DMS79 (cell line): Measurements from ENCODE around the gene BRPF1.

ENCODE experiments used
- DNase-seq: peaks from one replicate; lab custom pipeline; 2025; lab: John Stamatoyannopoulos, UW

BRPF1 gene

DNA sequence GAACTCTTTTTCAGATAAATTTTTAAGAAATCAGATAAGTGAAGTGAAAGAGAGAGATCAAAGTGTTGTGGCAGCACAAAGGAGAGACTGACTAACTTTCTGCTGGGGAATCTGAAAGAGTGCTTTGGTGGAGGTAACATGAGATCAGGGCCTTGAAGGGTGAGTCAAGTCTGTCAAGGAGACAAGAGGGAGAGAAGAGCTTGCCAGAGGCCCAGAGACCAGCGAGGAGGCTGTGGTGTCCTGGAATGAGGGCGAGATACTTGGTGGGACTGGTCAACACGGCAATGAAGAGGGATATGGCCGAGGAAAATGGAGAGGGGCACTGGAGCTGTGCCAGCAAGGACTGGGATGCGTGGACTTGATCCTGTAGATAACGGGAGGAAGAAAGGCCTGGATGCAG, 56.2 kb downstream of the BRPF1 start:
- DNase-seq = no peak

DNA sequence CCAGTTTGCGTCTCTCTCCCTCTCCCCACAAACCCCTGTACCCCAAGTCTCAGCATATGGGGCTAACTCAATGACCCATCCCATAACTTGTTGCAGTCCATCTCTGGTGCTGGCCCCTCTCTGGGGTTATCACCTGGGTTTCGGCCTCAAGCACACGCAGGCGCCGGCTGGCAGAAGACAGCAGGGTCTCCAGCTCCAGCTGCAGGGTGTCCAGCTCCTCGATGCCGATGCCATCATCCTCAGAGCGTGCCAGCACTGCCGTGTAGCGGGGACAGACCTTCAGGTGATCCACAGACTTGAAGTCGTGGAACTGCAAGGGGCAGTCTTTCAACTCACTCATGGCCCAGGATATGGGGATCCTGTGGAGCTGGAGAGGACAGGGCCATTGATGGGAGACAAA, 59.6 kb downstream of the BRPF1 start:
- no peak for DNase-seq

DNA sequence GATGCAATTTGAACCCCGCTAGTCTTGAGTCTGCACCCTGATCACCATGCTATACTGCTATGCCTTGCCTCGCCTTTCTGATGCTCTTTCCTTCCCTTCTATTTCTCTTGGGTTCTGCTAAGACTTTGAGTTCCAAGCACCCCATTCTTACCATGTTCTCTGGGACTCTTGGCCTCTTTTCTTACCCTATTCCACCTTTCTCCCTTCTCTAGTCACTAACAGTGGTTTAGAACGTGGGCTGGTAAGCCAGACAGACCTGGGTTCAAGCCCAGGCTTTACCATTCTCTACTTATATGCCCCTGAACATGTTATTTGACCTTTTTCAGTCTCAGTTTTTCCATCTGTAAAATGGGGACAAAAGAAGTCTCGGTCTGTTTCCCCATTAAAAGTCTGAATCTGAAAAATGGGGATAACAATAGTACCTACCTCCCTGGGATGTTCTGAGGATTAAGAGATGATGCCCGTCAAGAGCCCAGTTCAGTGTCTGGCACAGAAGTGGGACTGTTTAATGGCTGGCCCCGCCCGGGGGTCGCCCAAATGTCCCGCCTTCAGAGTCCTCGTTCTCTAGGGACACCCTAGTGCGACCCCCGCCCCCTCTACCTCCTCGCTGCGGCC, 60.4 kb downstream of the BRPF1 start:
- no peak for DNase-seq

DNA sequence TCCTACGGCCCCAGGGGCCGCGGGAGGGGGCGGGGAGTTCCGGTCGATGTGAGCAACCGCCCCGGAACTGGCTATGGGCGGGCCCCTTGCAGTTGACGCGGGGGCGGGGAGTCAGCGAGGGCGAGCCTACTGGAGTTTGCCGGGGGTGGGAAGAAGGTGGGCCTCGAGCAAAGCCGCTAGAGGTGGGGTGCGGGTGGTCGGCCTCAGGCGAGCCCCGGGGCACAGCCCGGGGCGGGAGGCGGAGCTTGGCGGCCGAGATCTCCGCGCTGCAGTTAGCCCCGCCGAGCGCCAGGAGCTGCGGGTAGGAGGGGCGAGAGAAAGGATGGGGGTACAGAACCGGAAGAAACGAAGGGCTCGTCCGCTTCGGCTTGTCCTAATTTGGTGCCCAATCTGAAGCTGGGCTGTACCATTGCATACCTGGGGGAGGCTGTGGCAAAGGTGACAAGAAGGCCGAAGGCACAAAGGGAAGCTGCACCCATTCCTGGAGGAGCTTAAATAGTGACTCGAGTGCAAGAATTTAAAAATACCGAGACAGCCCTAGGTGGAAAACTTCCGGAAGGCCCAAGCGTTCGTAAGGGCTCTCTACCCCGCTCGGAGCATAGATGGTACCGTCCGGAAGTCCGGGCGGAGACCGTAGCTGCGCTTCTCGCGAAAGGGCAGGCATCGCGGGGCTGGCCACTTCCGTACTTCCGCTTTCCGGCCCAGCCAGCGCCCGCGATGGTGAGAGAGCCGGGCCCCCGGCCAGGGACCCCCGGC, 61.0 kb downstream of the BRPF1 start, which contains the start of the genes ARPC4 and TADA3:
Gene ARPC4 (plus strand): TSS at position 678 of the 756 bp plus-strand sequence. CDS start 40 bp downstream, at position 718.
Gene TADA3 (minus strand): TSS at position 69 of the 756 bp plus-strand sequence. CDS start 1,007 bp downstream, outside the sequence.
- peak; percentile 82 for DNase-seq

DNA sequence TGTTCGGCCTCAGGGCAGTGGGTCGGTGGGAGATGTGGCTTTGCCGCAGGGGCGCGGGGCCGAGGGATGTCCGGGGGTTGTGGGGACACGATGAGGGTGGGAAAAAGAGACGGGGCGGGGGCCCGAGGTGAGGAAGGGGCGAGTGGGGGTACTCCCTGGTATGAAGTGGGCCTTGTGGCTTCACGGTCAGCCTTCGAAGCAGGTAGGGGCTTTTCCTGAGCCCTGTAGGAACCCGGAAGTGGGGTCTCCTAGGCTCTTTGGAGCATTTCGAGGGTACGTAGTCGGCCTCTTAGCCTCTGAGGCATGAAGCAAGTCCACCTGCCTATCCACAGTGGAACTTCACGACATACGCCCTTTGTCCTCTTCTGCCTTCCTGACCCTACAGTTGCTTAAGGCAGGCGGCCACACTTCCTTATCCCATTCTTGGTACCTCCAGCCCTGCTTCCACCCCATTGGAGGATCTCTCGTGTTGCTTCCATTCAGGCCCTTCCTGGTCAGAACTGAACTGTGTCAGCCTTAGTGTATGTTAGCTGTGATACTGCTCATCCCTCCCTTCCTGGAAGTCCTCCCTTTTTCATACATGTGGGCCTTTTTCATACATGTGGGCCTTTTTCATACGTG, 61.7 kb downstream of the BRPF1 start:
- DNase-seq = no peak

DNA sequence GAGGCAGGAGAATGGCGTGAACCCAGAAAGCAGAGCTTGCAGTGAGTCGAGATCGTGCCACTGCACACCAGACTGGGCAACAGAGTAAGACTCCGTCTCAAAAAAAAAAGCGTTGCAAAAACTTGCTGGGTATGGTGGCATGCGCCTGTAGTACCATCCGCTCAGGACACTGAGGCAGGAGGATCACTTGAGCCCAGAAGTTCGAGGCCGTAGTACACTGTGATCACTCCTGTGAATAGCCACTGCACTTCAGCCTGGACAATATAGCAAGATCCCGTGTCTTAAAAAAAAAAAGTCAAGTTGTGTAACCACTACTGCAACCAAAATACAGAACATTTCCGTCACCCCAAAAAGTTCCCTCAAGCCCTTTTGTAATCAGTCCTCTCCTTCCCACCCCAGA, 62.9 kb downstream of the BRPF1 start:
- DNase-seq = no peak

DNA sequence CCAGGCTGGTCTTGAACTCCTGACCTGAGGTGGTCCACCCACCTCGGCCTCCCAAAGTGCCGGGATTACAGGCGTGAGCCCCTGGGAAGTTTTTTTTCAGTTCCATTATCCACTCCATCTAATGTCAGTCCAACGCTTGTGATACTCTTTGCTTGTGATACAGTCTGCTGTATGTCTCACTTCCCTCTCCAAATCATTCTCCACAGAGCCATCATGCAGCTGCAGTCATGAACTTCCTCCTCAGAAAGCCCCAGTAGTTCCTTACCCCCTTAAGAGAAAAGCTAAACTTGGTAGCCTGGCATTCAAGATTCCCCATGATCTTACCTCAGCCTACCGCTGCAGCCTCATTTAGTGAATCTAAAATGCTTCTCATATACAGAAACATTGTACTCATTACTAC, 63.7 kb downstream of the BRPF1 start:
- no peak for DNase-seq

DNA sequence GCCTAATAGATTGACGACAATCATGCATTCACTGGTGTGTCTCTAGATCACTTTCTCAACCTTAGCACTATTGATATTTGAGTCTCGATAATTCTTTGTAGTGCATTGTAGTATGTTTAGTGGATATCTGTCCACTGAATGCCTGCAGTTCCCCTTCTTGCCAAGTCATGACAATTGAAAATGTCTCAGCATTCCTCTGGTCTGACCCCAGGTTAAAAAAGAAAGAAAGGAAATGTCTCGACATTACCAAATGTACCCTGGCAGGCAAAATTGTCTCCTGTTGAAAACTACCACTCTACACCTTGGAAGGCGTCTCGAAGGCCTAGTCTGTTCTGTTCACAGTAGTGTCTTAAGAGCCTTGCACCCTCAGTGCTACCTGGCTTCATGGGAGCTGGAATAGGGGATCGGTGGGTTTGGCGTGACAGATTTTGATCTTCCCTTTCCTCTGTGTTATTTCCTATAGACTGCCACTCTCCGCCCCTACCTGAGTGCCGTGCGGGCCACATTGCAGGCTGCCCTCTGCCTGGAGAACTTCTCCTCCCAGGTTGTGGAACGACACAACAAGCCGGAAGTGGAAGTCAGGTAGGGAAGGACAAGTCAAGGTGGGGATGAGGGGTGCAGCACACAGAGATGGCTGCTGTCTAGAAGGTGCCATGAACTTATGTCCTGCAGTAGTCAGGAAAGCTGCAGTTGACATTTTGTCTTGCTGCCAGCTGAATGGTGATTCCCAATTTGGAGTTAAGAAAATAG, 65.8 kb downstream of the BRPF1 start:
- no peak for DNase-seq
